D721Med (cell line): Measurements from ENCODE around the gene IQCE.

Experiments used
- DNase-seq: peaks from one replicate; pipeline ENCODE4 v3.0.0; 2011; ENCODE audit warnings: low spot score; ENCODE audit not compliant: insufficient read length
- FAIRE-seq: peaks from 2 replicates; lab custom pipeline; 2011; peaks lifted over from hg19 to GRCh38; lab: Jason Lieb, UNC
- CTCF ChIP-seq: IDR thresholded peaks from 2 replicates; pipeline ENCODE4 v1.5.1; 2012; ENCODE audit warnings: mild to moderate bottlenecking, control low read depth; ENCODE audit not compliant: insufficient read depth; ENCODE audit errors: missing control alignments

Gene IQCE

GRCh38 chr7:2517678-2518507 is 40.9 kb upstream of the IQCE start:
- DNase-seq (no peak), FAIRE-seq (no peak)

GRCh38 chr7:2518737-2519118 is 40.1 kb upstream of the IQCE start:
- no peak for DNase-seq
- no peak for TF ChIP-seq CTCF
- no peak for FAIRE-seq

More at GRCh38 chr7:2517678-2518507, 40.9 kb upstream of the IQCE start:
- no peak for TF ChIP-seq CTCF

GRCh38 chr7:2519119-2519930 is 39.5 kb upstream of the IQCE start, which contains the start of gene LFNG:
LFNG (plus strand) TSS chr7:2519774; CDS start chr7:2519862, 88 bp downstream.
- TF ChIP-seq CTCF = no peak
- FAIRE-seq = no peak
- DNase-seq = peak; percentile 99

GRCh38 chr7:2520131-2520760 is 38.5 kb upstream of the IQCE start:
- DNase-seq (peak; percentile 68), FAIRE-seq (no peak)

GRCh38 chr7:2520761-2521290 is 38.0 kb upstream of the IQCE start:
- no peak for TF ChIP-seq CTCF
- FAIRE-seq = no peak

More at GRCh38 chr7:2520131-2520760, 38.5 kb upstream of the IQCE start:
- no peak for TF ChIP-seq CTCF

GRCh38 chr7:2521341-2521745 is 37.4 kb upstream of the IQCE start:
- FAIRE-seq (no peak), DNase-seq (no peak)
- TF ChIP-seq CTCF = no peak

More at GRCh38 chr7:2520761-2521290, 38.0 kb upstream of the IQCE start:
- DNase-seq = no peak
